ENCODE data around the gene RGCC.

- no peak for TF ChIP-seq POLR2AphosphoS5 (IDR thresholded peaks at IDR 0.05)
- TF ChIP-seq POLR2A (IDR thresholded peaks at IDR 0.05): no peak
- TF ChIP-seq CTCF (IDR thresholded peaks at IDR 0.05 in 8 of 11, conservative IDR thresholded peaks at IDR 0.05 in 3 of 11): no peak
Measured at GRCh38 chr13:41490371-41491015, 33.1 kb downstream of the RGCC start.

Measured in spleen (tissue), 7 donors.